Panc1 (cell line): ENCODE measurements around the gene TM9SF4. TPM values are rescaled to one million over a fixed set of nuclear protein-coding genes. Genes with fewer than 3 reads are reported as not detected.

Experiments used
- ATAC-seq: fragments of 200-7000 bp; cut with Tn5 transposase; 2 replicates; pipeline ENCODE4 v1.9.1; 2020; ENCODE audit warnings: mild to moderate bottlenecking, moderate library complexity
- BruUV-seq: library from RNA; stranded (reverse); fragments of 400-500 nt; replicated peaks from 2 replicates; lab custom pipeline; 2021; lab: Mats Ljungman, UMichigan
- CTCF ChIA-PET: fragments of 300-600 bp; sonication (Branson Sonifier 250); formaldehyde crosslinking; loops from one replicate; lab custom pipeline; 2022; ENCODE audit warnings: antibody characterized with exemption; lab: Charles Lee
- POLR2A ChIA-PET: fragments of 300-600 bp; sonication (Branson Sonifier 250); formaldehyde crosslinking; loops from one replicate; lab custom pipeline; 2022; ENCODE audit warnings: antibody characterized with exemption; lab: Charles Lee
- DNase-seq: peaks from one replicate; pipeline ENCODE4 v3.0.0-alpha.2; 2010; ENCODE audit warnings: low read depth, low spot score
- H3K27ac ChIP-seq: 2 replicates; pipeline ENCODE4 v1.5.1; 2011; ENCODE audit warnings: mild to moderate bottlenecking, low read length, inconsistent platforms
- H3K27me3 ChIP-seq: fragments of 200-500 bp; sonication (Bioruptor generic); 2 replicates; pipeline ENCODE4 v1.6.0; 2014; ENCODE audit warnings: low read length, inconsistent platforms; ENCODE audit not compliant: control insufficient read depth, insufficient read depth
- H3K36me3 ChIP-seq: fragments of 200-500 bp; sonication (Bioruptor generic); 2 replicates; pipeline ENCODE4 v1.5.1; 2014; ENCODE audit warnings: inconsistent platforms, mild to moderate bottlenecking, low read length, moderate library complexity; ENCODE audit not compliant: control insufficient read depth, insufficient read depth
- H3K4me1 ChIP-seq: 2 replicates; pipeline ENCODE4 v1.5.1; 2011; ENCODE audit warnings: inconsistent platforms, mild to moderate bottlenecking, low read length, moderate library complexity; ENCODE audit not compliant: control insufficient read depth, insufficient read depth
- H3K4me3 ChIP-seq, 2 experiments: 2 replicates each; pipeline ENCODE4 v1.5.1; 2011 to 2012; ENCODE audit warnings: low read depth in 2 of 2, low read length in 2 of 2, mild to moderate bottlenecking in 2 of 2, inconsistent platforms in 1 of 2, moderate library complexity in 1 of 2
- H3K9me3 ChIP-seq: fragments of 200-500 bp; sonication (Bioruptor generic); 2 replicates; pipeline ENCODE4 v1.5.1; 2014; ENCODE audit warnings: low read depth, mild to moderate bottlenecking, inconsistent platforms, low read length, moderate library complexity; ENCODE audit not compliant: control insufficient read depth, insufficient read depth
- POLR2AphosphoS5 ChIP-seq: IDR thresholded peaks from 2 replicates; pipeline ENCODE4 v1.6.1; 2012; ENCODE audit warnings: mild to moderate bottlenecking, low read depth, low read length, moderate library complexity
- SIN3A ChIP-seq: IDR thresholded peaks from 2 replicates; pipeline ENCODE4 v1.6.1; 2012; ENCODE audit warnings: low read depth, mild to moderate bottlenecking, low read length, moderate library complexity, borderline replicate concordance; ENCODE audit not compliant: insufficient read depth
- TCF7L2 ChIP-seq: IDR thresholded peaks from 2 replicates; pipeline ENCODE4 v1.6.1; 2011; ENCODE audit warnings: mild to moderate bottlenecking, low read depth, low read length, inconsistent platforms
- in situ Hi-C: cut with HindIII; loops from 2 replicates; pipeline ENCODE4 v1.10.0; 2016; ENCODE audit warnings: low sequenced_read_pairs, low pct_unique_long_range_greater_than_20kb
- intact Hi-C: fragments of 100-400 bp; cut with micrococcal nuclease; formaldehyde crosslinking; loops from one replicate; pipeline ENCODE4 v1.10.0; 2022; ENCODE audit not compliant: unreplicated experiment
- total RNA-seq: library from RNA; stranded (reverse); gene quantifications from one replicate; pipeline ENCODE4 v1.2.1, GENCODE V29; 2021; ENCODE audit not compliant: unreplicated experiment
- TF ChIP-seq, protein P1 (sequence below), 2 experiments: IDR thresholded peaks; 2 replicates each; pipeline ENCODE4 v1.6.1; 2011 to 2012; ENCODE audit warnings: low read depth in 2 of 2, control low read depth in 1 of 2, low read length in 1 of 2, mild to moderate bottlenecking in 1 of 2, moderate library complexity in 1 of 2; ENCODE audit not compliant: insufficient read depth in 1 of 2
- TF ChIP-seq, protein P2 (sequence below): fragments of 450-650 bp; IDR thresholded peaks from 2 replicates; pipeline ENCODE4 v1.5.1; 2017; ENCODE audit warnings: mild to moderate bottlenecking

The TM9SF4 gene
- total RNA-seq, 1 experiment from 2014 or later = 180 TPM

DNA sequence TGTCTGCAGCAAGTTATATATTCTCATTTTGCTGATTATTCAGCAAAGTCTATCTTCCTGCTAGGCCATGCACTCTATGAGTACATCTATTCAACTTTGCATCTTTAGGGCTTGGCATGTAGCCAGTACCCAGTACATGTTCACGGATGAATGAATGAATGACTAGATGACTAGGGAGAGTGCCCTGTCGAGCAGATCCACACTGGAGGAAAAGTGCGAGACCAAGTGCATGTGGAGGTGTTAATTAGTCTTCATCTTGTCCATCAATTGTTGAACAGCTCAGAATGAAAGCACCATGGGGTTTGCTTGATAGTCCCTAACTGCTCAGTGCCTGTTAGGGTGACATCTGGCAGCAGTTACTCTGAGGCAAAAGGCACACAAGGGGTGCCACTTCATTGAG lies 30.4 kb downstream of the TM9SF4 start:
- BruUV-seq = no TSS peak
- Histone ChIP-seq H3K9me3 (no peaks in the 10 kb centered on the region), H3K36me3 (peaks cover 33% of the 10 kb centered on the region; the same call in 1 of the 2 replicates)

DNA sequence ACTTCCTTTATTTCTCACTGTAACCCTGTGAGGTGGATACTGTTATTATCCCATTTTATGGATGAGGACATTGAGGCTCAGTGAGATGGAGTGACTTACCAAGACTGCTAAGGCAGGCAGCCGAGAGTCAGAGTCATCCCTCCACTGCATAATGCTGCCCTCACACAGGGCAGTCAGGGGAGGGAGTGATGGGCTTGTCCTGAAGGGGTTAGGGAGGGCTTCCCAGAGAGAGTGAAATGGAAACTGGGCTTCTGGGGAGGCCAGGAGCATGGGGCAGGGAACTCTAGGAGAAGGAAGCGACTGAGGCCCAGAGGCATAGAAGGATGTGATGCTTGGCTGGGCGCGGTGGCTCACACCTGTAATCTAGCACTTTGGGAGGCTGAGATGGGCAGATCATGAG lies 31.1 kb downstream of the TM9SF4 start:
- BruUV-seq = no TSS peak
- Histone ChIP-seq H3K27ac (no peak overlapping the region), H3K36me3 (peaks cover 35% of the 10 kb centered on the region), H3K4me1 (0 out of 2 replicates have a peak, but pooled peaks cover 4% of the 10 kb centered on the region), H3K9me3 (no peaks in the 10 kb centered on the region), H3K27me3 (no peaks in the 10 kb centered on the region), H3K4me3 (no peak overlapping the region)
- intact Hi-C loops = no loop called here
- CTCF ChIA-PET = no interaction called here
- in situ Hi-C loops = no loop called here
- POLR2A ChIA-PET = interaction anchor here (0.7 kb wide), 1 partner anchor 149 kb away, joined by 13 read pairs; no protein-coding TSS in a partner anchor
- ATAC-seq (no peak), DNase-seq (no peak)
- TF ChIP-seq TCF7L2 = no peak
- TF ChIP-seq, protein P1, sequence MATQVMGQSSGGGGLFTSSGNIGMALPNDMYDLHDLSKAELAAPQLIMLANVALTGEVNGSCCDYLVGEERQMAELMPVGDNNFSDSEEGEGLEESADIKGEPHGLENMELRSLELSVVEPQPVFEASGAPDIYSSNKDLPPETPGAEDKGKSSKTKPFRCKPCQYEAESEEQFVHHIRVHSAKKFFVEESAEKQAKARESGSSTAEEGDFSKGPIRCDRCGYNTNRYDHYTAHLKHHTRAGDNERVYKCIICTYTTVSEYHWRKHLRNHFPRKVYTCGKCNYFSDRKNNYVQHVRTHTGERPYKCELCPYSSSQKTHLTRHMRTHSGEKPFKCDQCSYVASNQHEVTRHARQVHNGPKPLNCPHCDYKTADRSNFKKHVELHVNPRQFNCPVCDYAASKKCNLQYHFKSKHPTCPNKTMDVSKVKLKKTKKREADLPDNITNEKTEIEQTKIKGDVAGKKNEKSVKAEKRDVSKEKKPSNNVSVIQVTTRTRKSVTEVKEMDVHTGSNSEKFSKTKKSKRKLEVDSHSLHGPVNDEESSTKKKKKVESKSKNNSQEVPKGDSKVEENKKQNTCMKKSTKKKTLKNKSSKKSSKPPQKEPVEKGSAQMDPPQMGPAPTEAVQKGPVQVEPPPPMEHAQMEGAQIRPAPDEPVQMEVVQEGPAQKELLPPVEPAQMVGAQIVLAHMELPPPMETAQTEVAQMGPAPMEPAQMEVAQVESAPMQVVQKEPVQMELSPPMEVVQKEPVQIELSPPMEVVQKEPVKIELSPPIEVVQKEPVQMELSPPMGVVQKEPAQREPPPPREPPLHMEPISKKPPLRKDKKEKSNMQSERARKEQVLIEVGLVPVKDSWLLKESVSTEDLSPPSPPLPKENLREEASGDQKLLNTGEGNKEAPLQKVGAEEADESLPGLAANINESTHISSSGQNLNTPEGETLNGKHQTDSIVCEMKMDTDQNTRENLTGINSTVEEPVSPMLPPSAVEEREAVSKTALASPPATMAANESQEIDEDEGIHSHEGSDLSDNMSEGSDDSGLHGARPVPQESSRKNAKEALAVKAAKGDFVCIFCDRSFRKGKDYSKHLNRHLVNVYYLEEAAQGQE (IDR thresholded peaks at IDR 0.05; ENCODE audit: insufficient read depth in 1 of 2, low read depth in 2 of 2, low read length in 1 of 2) = no peak
- no peak for TF ChIP-seq SIN3A
- TF ChIP-seq, protein P2, sequence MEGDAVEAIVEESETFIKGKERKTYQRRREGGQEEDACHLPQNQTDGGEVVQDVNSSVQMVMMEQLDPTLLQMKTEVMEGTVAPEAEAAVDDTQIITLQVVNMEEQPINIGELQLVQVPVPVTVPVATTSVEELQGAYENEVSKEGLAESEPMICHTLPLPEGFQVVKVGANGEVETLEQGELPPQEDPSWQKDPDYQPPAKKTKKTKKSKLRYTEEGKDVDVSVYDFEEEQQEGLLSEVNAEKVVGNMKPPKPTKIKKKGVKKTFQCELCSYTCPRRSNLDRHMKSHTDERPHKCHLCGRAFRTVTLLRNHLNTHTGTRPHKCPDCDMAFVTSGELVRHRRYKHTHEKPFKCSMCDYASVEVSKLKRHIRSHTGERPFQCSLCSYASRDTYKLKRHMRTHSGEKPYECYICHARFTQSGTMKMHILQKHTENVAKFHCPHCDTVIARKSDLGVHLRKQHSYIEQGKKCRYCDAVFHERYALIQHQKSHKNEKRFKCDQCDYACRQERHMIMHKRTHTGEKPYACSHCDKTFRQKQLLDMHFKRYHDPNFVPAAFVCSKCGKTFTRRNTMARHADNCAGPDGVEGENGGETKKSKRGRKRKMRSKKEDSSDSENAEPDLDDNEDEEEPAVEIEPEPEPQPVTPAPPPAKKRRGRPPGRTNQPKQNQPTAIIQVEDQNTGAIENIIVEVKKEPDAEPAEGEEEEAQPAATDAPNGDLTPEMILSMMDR = no peak
- TF ChIP-seq POLR2AphosphoS5 = no peak

More for the DNA sequence above, 30.4 kb downstream of the TM9SF4 start:
- POLR2A ChIA-PET = interaction anchor here (0.6 kb wide), 1 partner anchor 188 kb away, joined by 3 read pairs; the partner anchor contains the start of gene PDRG1
- ATAC-seq (no peak), DNase-seq (no peak)
- Histone ChIP-seq H3K4me1 (0 out of 2 replicates have a peak, but pooled peaks cover 6% of the 10 kb centered on the region), H3K27me3 (no peaks in the 10 kb centered on the region), H3K4me3 (no peak overlapping the region), H3K27ac (no peak overlapping the region)
- intact Hi-C loops (no loop called here), in situ Hi-C loops (no loop called here)
- TF ChIP-seq, protein P1 (IDR thresholded peaks at IDR 0.05; ENCODE audit: insufficient read depth in 1 of 2, low read depth in 2 of 2, low read length in 1 of 2) = no peak
- TF ChIP-seq SIN3A = no peak
- TF ChIP-seq, protein P2 = no peak
- TF ChIP-seq POLR2AphosphoS5 = no peak
- TF ChIP-seq TCF7L2 = no peak
- CTCF ChIA-PET = no interaction called here
